C4-2B (cell line): ENCODE results near the gene AKAIN1.

Experiments
- ZFX ChIP-seq: fragments of 450-650 bp; IDR thresholded peaks from 2 replicates; pipeline ENCODE4 v1.6.1; 2017
- TF ChIP-seq, protein P1 (sequence below): fragments of 450-650 bp; conservative IDR thresholded peaks from 2 replicates; pipeline ENCODE4 v1.5.1; 2017; ENCODE audit warnings: mild to moderate bottlenecking

GRCh38 chr18:5238371-5238976 is 41.4 kb upstream of the AKAIN1 start:
- TF ChIP-seq, protein P1, sequence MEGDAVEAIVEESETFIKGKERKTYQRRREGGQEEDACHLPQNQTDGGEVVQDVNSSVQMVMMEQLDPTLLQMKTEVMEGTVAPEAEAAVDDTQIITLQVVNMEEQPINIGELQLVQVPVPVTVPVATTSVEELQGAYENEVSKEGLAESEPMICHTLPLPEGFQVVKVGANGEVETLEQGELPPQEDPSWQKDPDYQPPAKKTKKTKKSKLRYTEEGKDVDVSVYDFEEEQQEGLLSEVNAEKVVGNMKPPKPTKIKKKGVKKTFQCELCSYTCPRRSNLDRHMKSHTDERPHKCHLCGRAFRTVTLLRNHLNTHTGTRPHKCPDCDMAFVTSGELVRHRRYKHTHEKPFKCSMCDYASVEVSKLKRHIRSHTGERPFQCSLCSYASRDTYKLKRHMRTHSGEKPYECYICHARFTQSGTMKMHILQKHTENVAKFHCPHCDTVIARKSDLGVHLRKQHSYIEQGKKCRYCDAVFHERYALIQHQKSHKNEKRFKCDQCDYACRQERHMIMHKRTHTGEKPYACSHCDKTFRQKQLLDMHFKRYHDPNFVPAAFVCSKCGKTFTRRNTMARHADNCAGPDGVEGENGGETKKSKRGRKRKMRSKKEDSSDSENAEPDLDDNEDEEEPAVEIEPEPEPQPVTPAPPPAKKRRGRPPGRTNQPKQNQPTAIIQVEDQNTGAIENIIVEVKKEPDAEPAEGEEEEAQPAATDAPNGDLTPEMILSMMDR: no peak
- no peak for TF ChIP-seq ZFX
